ENCODE data around the gene CSTB. TPM values are rescaled to one million over a fixed set of nuclear protein-coding genes. Genes with fewer than 3 reads are reported as not detected.

CSTB gene
- total RNA-seq, 1 donor from 2014 or later: 16.0 TPM

DNA sequence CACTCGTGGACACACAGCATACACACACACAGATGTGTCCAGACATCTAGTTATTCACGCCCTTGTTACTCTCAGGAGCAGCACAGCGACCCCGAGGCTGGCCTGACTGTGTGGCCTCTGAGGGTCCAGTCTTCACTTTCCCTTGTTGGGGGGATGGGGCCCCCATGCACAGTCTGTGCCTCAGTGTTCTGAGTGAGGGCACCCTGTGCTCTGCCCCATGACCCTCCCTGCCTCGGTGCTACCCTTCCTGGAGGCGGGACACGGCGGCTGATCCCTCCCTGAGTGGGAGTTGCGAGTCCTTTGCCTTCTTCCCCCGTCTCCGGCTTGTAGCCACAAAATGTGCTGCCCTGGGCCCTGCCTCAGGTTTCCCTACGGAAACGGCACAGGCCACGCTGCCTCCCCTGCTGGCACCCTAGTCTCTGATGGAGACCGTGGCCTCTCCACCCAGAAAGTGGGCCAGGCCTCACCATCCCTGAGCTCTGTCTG is 8.6 kb downstream of the CSTB start:
- Mint-ChIP-seq H3K9me3 (no peaks in the 10 kb centered on the region), H3K4me3 (no peak overlapping the region), H3K4me1 (peaks cover 8% of the 10 kb centered on the region), H3K27ac (no peak overlapping the region), H3K36me3 (ENCODE audit: low read depth) (peaks cover 9% of the 10 kb centered on the region), H3K27me3 (peaks cover 5% of the 10 kb centered on the region)
- CTCF ChIA-PET: no interaction called here
- ATAC-seq (ENCODE audit: low read depth) (no peak), DNase-seq (no peak)
- POLR2A ChIA-PET: no interaction called here
- TF ChIP-seq, protein P1, sequence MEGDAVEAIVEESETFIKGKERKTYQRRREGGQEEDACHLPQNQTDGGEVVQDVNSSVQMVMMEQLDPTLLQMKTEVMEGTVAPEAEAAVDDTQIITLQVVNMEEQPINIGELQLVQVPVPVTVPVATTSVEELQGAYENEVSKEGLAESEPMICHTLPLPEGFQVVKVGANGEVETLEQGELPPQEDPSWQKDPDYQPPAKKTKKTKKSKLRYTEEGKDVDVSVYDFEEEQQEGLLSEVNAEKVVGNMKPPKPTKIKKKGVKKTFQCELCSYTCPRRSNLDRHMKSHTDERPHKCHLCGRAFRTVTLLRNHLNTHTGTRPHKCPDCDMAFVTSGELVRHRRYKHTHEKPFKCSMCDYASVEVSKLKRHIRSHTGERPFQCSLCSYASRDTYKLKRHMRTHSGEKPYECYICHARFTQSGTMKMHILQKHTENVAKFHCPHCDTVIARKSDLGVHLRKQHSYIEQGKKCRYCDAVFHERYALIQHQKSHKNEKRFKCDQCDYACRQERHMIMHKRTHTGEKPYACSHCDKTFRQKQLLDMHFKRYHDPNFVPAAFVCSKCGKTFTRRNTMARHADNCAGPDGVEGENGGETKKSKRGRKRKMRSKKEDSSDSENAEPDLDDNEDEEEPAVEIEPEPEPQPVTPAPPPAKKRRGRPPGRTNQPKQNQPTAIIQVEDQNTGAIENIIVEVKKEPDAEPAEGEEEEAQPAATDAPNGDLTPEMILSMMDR (IDR thresholded peaks at IDR 0.05): no peak
- intact Hi-C loops (cut with micrococcal nuclease): no loop called here

DNA sequence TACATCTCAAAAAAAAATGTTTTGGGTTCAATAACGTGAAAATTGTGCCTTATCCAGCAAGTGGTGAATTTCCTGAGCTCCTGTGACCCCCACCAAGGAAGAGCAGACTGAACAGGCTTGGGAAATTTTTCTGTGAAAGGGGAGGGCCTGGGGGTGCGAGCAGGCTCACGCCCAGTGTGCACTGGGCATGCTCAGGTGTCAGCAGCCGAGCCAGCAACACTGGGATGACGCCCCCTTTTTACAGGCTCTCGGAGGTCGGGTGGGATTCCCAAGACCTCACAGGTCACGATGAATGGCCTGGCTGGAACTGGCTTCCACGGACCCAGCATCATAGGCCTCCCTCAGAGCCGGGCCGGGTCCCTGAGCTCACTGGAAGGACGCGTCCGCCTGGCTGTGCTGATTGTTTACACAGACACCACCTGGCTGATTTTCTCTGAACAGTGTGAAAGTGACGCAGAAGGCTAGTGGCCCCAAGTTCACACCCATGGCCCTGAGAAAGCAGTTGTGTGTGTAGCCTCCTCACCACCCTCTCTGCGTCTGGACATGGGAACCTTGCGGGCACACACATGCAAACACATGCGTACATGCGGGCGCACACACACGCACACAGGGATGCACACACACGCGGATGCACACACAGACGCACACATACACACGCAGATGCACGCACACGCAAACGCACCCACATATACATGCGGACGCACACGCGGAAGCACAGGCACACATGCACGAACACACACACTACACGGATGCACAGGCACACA is 9.2 kb downstream of the CSTB start:
- POLR2A ChIA-PET: no interaction called here

DNA sequence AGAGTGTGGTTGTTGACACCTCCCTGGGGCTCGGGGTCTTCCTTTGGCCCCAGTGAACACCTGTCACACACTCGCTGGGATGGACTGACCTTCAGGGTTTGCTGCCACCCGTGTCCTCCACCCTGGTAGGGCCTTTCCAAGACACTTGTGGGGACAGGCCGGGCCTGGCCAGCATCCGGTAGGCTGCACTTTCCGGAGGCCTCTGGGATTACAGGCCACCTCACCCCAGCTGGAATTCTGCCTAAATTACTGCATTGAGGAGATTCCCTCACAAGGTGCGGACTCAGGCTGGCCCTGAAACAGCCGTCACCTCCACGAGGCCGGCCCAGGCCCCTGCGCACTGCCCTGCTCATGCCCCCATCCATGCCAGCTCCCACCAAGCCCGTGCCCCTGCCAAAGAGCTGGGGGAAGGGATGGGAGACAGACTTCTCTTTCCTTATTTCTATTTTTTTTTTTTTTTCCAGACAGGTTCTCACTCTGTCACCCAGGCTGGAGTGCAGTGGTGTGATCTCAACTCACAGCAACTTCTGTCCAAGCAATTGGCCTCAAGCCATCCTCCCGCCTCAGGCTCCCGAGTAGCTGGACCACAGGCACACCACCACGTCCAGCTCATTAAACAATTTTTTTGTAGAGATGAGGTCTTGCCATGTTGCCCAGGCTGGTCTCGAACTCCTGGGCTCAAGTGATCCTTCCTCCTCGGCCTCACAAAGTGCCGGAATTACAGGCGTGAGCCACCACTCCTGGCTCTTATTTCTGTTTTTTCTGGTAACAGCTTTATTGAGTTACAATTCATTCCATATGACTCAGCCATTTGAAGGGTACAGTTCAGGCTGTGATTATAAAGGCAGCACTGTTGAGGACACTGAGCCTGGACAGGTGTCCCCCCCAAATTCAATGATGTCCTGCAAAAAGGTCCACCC is 11.3 kb downstream of the CSTB start:
- ChIA-PET CTCF (no interaction called here), POLR2A (no interaction called here)
- intact Hi-C loops (cut with micrococcal nuclease): no loop called here
- Mint-ChIP-seq H3K9me3 (no peaks in the 10 kb centered on the region), H3K36me3 (ENCODE audit: low read depth) (peaks cover 8% of the 10 kb centered on the region), H3K4me1 (no peaks in the 10 kb centered on the region), H3K4me3 (no peak overlapping the region), H3K27ac (no peak overlapping the region), H3K27me3 (peaks cover 5% of the 10 kb centered on the region)
- ATAC-seq (ENCODE audit: low read depth) (no peak), DNase-seq (no peak)
- TF ChIP-seq, protein P1 (IDR thresholded peaks at IDR 0.05): no peak

More for the DNA sequence above, 9.2 kb downstream of the CSTB start:
- DNase-seq (no peak), ATAC-seq (ENCODE audit: low read depth) (no peak)
- Mint-ChIP-seq H3K27ac (no peak overlapping the region), H3K27me3 (peaks cover 5% of the 10 kb centered on the region), H3K4me3 (no peak overlapping the region), H3K4me1 (peaks cover 8% of the 10 kb centered on the region), H3K36me3 (ENCODE audit: low read depth) (peaks cover 9% of the 10 kb centered on the region), H3K9me3 (no peaks in the 10 kb centered on the region)
- intact Hi-C loops (cut with micrococcal nuclease): no loop called here
- CTCF ChIA-PET: no interaction called here
- TF ChIP-seq, protein P1 (IDR thresholded peaks at IDR 0.05): no peak

- ATAC-seq (ENCODE audit: low read depth) (no peak), DNase-seq (no peak)
- TF ChIP-seq, protein P1 (IDR thresholded peaks at IDR 0.05): no peak
- Mint-ChIP-seq H3K4me1 (no peaks in the 10 kb centered on the region), H3K9me3 (no peaks in the 10 kb centered on the region), H3K36me3 (ENCODE audit: low read depth) (peaks cover 9% of the 10 kb centered on the region), H3K4me3 (no peak overlapping the region), H3K27ac (no peak overlapping the region), H3K27me3 (peaks cover 2% of the 10 kb centered on the region)
- intact Hi-C loops (cut with micrococcal nuclease): no loop called here
- ChIA-PET CTCF (no interaction called here), POLR2A (interaction anchor here (0.5 to 0.6 kb wide), 2 partner anchors 8 to 174 kb away, joined by 3 to 6 read pairs; no protein-coding TSS in a partner anchor)
Measured at GRCh38 chr21:43763901-43764523, 12.1 kb downstream of the CSTB start.
